ENCODE data around the gene MYL6.

DNA sequence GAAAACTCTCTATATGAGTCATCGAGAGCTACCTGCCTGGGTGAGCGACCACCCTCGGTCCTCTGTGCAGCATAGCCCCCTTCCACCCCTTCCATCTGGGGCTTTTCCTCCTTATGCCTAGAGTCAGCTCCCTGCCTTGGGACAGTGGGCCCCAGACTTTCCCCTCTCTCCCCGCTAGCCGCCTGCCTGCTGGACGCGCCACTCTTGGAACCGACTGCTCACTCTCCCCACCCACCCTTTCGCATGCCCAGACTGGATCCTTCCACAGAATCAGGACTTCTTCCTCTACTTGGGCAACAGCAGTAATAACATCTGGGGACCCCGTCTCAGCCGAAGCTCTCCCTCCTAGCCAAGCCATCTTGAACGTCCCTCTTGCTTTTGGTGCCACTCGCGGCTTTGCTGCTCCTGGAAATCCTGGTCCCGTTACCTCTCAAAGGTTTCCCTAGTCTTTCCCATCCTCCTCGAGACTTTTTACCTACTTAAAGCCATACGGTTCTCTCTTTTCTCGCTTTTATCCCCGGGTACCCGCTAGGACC, 29.4 kb upstream of the MYL6 start:
- TF ChIP-seq POLR2AphosphoS5 (IDR thresholded peaks at IDR 0.05) (no peak), POLR2A (IDR thresholded peaks at IDR 0.05) (no peak)

All from stomach (tissue), 4 donors.